ENCODE measurements around the gene L2HGDH. TPM values are rescaled to one million over a fixed set of nuclear protein-coding genes. Genes with fewer than 3 reads are reported as not detected.

L2HGDH gene
- total RNA-seq, 1 donor from 2014 or later: 11.0 TPM

DNA sequence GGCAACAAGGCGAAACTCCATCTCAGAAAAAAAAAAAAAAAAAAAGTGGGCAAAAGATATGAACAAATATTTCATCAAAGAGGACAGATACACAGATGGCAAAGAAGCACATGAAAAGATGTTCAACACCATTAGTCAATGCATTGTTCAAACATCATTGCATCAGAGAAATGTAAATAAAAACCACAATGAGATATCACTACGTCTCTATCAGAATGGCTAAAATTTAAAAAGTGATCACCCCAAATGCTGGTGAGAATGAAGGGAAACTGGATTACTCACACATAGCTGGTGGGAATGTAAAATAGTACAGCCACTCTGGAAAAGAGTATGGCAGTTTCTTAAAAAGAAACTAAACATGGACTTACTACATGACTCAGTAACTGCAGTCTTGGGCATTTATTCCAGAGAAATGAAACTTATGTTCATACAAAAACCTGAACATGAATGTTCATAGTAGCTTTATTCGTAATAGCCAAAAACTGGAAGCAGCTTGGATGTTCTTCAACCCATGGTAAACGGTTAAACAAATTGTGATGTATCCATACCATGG, 3.6 kb downstream of the L2HGDH start:
- Mint-ChIP-seq H3K27ac (no peak overlapping the region), H3K9me3 (no peaks in the 10 kb centered on the region), H3K27me3 (ENCODE audit: low read depth) (no peaks in the 10 kb centered on the region), H3K36me3 (peaks cover 5% of the 10 kb centered on the region), H3K4me3 (no peak overlapping the region), H3K4me1 (peaks cover 16% of the 10 kb centered on the region)
- no peak for DNase-seq (ENCODE audit: low spot score in 2 of 2, unreplicated experiment in 2 of 2)
- TF ChIP-seq, protein P1, sequence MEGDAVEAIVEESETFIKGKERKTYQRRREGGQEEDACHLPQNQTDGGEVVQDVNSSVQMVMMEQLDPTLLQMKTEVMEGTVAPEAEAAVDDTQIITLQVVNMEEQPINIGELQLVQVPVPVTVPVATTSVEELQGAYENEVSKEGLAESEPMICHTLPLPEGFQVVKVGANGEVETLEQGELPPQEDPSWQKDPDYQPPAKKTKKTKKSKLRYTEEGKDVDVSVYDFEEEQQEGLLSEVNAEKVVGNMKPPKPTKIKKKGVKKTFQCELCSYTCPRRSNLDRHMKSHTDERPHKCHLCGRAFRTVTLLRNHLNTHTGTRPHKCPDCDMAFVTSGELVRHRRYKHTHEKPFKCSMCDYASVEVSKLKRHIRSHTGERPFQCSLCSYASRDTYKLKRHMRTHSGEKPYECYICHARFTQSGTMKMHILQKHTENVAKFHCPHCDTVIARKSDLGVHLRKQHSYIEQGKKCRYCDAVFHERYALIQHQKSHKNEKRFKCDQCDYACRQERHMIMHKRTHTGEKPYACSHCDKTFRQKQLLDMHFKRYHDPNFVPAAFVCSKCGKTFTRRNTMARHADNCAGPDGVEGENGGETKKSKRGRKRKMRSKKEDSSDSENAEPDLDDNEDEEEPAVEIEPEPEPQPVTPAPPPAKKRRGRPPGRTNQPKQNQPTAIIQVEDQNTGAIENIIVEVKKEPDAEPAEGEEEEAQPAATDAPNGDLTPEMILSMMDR (IDR thresholded peaks at IDR 0.05; ENCODE audit: unreplicated experiment): no peak

GRCh38 chr14:50303744-50304471, 8.1 kb downstream of the L2HGDH start:
- H3K4me1 Mint-ChIP-seq: no peaks in the 10 kb centered on the region
- peaks cover 34% of the 10 kb centered on the region for H3K36me3 Mint-ChIP-seq
- no peak overlapping the region for H3K27ac Mint-ChIP-seq
- TF ChIP-seq, protein P1 (IDR thresholded peaks at IDR 0.05; ENCODE audit: unreplicated experiment): no peak
- H3K9me3 Mint-ChIP-seq: peaks cover 15% of the 10 kb centered on the region
- no peak for DNase-seq (ENCODE audit: low spot score in 2 of 2, unreplicated experiment in 2 of 2)
- H3K27me3 Mint-ChIP-seq (ENCODE audit: low read depth): no peaks in the 10 kb centered on the region
- H3K4me3 Mint-ChIP-seq: no peak overlapping the region

DNA sequence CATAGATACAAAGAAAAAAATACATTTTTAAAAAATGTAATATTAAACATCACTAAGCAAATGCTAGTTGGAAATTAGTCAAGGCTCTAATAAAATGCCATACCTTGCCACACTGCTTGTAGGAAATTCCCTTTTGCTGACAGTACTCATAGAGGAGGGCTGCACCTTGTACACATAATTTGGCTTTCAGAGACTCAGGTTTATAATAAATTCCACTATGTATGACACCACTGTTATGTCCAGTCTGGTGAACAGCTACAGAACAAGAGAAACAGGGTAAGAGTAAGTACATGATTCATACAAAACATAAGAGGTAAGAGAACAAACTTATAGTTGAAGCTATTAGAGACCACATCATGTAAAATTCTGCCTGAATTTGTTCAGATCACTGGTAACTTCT, 10.1 kb downstream of the L2HGDH start:
- Mint-ChIP-seq H3K9me3 (peaks cover 24% of the 10 kb centered on the region), H3K27me3 (ENCODE audit: low read depth) (no peaks in the 10 kb centered on the region), H3K36me3 (peaks cover 43% of the 10 kb centered on the region), H3K27ac (no peak overlapping the region), H3K4me3 (no peak overlapping the region), H3K4me1 (no peaks in the 10 kb centered on the region)
- no peak for DNase-seq (ENCODE audit: low spot score in 2 of 2, unreplicated experiment in 2 of 2)
- TF ChIP-seq, protein P1 (IDR thresholded peaks at IDR 0.05; ENCODE audit: unreplicated experiment): no peak

DNA sequence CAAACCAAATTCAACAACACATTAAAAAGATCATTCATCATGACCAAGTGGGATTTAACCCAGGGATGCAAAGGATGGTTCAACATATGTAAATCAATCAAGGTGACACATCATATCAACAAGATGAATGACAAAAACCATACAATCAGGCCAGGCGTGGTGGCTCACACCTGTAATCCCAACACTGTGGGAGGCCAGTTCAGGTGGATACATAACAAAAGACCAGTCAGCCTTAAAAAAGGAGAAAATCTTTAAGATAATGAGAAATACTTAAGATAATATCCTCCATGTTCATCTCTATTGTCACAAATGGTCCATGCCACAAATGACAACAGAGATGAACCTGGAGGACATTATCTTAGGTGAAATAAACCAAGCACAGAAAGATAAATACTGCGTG, 12.4 kb downstream of the L2HGDH start:
- H3K4me3 Mint-ChIP-seq: no peak overlapping the region

DNA sequence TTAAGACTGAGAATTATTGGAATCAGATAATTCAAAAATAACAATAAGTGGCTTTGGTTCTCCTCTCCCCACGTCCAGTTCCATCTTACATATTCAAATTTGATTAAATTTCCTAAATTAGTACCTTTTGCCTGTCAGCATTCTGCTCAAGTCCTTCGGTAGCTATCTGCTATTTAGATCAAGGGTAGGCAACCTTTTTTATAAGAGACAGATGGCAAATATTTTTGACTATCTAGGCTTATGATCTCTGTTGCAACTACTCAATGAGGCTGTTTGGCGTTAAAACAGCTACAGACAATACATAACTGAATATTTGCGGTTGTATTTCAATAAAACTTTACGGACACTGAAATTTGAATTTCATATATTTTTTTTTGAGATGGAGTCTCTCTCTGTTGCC, 21.7 kb downstream of the L2HGDH start:
- Mint-ChIP-seq H3K9me3 (peaks cover 3% of the 10 kb centered on the region), H3K4me3 (no peak overlapping the region), H3K36me3 (peaks cover 18% of the 10 kb centered on the region), H3K27ac (no peak overlapping the region), H3K4me1 (no peaks in the 10 kb centered on the region), H3K27me3 (ENCODE audit: low read depth) (no peaks in the 10 kb centered on the region)
- DNase-seq (ENCODE audit: low spot score in 2 of 2, unreplicated experiment in 2 of 2): no peak
- TF ChIP-seq, protein P1 (IDR thresholded peaks at IDR 0.05; ENCODE audit: unreplicated experiment): no peak

More for the DNA sequence above, 12.4 kb downstream of the L2HGDH start:
- H3K27me3 Mint-ChIP-seq (ENCODE audit: low read depth): no peaks in the 10 kb centered on the region
- TF ChIP-seq, protein P1 (IDR thresholded peaks at IDR 0.05; ENCODE audit: unreplicated experiment): no peak
- no peak overlapping the region for H3K27ac Mint-ChIP-seq
- H3K4me1 Mint-ChIP-seq: no peaks in the 10 kb centered on the region
- H3K36me3 Mint-ChIP-seq: peaks cover 42% of the 10 kb centered on the region
- peaks cover 24% of the 10 kb centered on the region for H3K9me3 Mint-ChIP-seq
- no peak for DNase-seq (ENCODE audit: low spot score in 2 of 2, unreplicated experiment in 2 of 2)

All from mesothelial cell of epicardium (in vitro differentiated cells).